ENCODE data around the gene CELF1. TPM values are rescaled to one million over a fixed set of nuclear protein-coding genes. Genes with fewer than 3 reads are reported as not detected.
"Not testable (repeated sequence)": the region's sequence is repeated elsewhere in the genome, so short reads cannot be mapped to it uniquely, and the experiment has no call there.

The CELF1 gene
- total and polyA plus RNA-seq, 2 experiments from 2014 or later = 59.1 to 84.6 TPM

DNA sequence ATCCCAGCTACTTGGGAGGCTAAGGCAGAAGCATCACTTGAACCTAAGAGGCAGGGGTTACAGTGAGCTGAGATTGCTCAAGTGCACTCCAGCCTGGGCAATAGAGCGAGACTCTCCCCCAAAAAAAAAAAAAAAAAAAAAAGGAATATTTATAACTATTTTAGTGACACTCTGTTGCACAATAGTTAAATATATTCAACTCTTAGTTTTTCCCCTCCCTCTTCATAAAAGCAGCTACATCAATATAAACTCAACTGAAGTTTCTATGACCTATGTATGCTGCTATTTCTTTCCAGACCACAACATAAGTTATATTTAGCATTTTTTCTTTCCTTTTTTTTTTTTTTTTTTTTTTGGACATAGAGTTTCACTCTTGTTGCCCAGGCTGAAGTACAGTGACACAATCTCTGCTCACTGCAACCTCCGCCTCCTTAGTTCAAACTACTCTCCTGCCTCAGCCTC is 19.2 kb downstream of the CELF1 start:
- peaks cover 100% of the 10 kb centered on the region for H3K79me2 ChIP-seq
- H4K20me1 ChIP-seq (ENCODE audit: insufficient read depth, poor library complexity, severe bottlenecking) = peaks cover 99% of the 10 kb centered on the region
- H3K9me2 ChIP-seq (replicated peaks; ENCODE audit: insufficient read depth) = no peaks in the 10 kb centered on the region
- no peak overlapping the region for H3K4me3 ChIP-seq
- no peaks in the 10 kb centered on the region for H3K9me3 ChIP-seq (ENCODE audit: low read depth)
- TF ChIP-seq EZH2 (IDR thresholded peaks at IDR 0.05; ENCODE audit: borderline replicate concordance) = no peak
- no peak for TF ChIP-seq EZH2phosphoT487 (IDR thresholded peaks at IDR 0.05; ENCODE audit: low read depth, severe bottlenecking, unreplicated experiment)
- TF ChIP-seq, protein P1, sequence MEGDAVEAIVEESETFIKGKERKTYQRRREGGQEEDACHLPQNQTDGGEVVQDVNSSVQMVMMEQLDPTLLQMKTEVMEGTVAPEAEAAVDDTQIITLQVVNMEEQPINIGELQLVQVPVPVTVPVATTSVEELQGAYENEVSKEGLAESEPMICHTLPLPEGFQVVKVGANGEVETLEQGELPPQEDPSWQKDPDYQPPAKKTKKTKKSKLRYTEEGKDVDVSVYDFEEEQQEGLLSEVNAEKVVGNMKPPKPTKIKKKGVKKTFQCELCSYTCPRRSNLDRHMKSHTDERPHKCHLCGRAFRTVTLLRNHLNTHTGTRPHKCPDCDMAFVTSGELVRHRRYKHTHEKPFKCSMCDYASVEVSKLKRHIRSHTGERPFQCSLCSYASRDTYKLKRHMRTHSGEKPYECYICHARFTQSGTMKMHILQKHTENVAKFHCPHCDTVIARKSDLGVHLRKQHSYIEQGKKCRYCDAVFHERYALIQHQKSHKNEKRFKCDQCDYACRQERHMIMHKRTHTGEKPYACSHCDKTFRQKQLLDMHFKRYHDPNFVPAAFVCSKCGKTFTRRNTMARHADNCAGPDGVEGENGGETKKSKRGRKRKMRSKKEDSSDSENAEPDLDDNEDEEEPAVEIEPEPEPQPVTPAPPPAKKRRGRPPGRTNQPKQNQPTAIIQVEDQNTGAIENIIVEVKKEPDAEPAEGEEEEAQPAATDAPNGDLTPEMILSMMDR (IDR thresholded peaks at IDR 0.05; ENCODE audit: poor library complexity) = no peak
- no peak for DNase-seq (ENCODE audit: low spot score)
- H3K27ac ChIP-seq = no peak overlapping the region
- no peak overlapping the region for H3K4me2 ChIP-seq
- WGBS (ENCODE audit: low lambda C conversion rate, missing lambda C conversion rate) = 88% methylated on average over 2 of the region's 2 CpGs
- H3K4me1 ChIP-seq (ENCODE audit: insufficient read depth) = peaks cover 15% of the 10 kb centered on the region
- H3K27me3 ChIP-seq = no peaks in the 10 kb centered on the region
- H3K36me3 ChIP-seq (replicated peaks; ENCODE audit: insufficient read depth, low read depth) = no peaks in the 10 kb centered on the region
- H2AFZ ChIP-seq = no peak overlapping the region

DNA sequence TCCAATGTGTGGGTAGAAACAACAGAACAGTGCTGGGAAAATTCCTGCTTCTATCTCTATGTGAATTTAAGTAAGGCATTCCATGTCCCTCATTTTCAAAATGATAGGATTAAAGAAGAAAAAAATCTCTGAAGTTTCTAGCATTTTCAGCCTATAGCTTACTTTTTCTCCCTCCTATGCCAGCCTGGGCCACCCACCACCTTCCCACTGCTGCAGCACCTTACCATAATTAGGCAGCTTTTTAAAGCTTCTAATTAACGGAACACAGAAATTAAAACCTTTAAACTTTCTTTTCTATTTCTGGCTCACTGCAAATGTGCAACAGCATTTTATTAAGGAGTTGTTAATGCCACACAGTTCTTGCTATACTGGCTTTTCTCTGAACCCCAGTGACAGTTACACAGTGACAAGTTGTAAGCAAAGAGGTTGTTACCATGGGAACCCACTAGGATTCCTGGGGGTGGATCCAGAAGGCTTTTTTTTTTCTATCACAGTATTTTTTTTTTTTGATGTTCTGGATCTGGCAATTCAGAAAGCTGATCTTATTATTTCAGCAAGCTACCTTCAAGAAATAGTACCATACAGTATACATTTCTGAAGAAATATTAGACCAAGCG is 20.2 kb downstream of the CELF1 start:
- H3K36me3 ChIP-seq (replicated peaks; ENCODE audit: insufficient read depth, low read depth) = no peaks in the 10 kb centered on the region
- H4K20me1 ChIP-seq (ENCODE audit: insufficient read depth, poor library complexity, severe bottlenecking) = peaks cover 99% of the 10 kb centered on the region
- no peak overlapping the region for H2AFZ ChIP-seq
- no peaks in the 10 kb centered on the region for H3K9me3 ChIP-seq (ENCODE audit: low read depth)
- WGBS (ENCODE audit: low lambda C conversion rate, missing lambda C conversion rate) = 91% methylated on average over 2 of the region's 2 CpGs
- TF ChIP-seq, protein P1 (IDR thresholded peaks at IDR 0.05; ENCODE audit: poor library complexity) = no peak
- TF ChIP-seq EZH2phosphoT487 (IDR thresholded peaks at IDR 0.05; ENCODE audit: low read depth, severe bottlenecking, unreplicated experiment) (no peak), EZH2 (IDR thresholded peaks at IDR 0.05; ENCODE audit: borderline replicate concordance) (no peak)
- H3K27me3 ChIP-seq = no peaks in the 10 kb centered on the region
- H3K4me1 ChIP-seq (ENCODE audit: insufficient read depth) = peaks cover 12% of the 10 kb centered on the region
- H3K27ac ChIP-seq = no peak overlapping the region
- H3K9me2 ChIP-seq (replicated peaks; ENCODE audit: insufficient read depth) = no peaks in the 10 kb centered on the region
- no peak for DNase-seq (ENCODE audit: low spot score)
- peak overlapping the region; percentile 34 for H3K4me2 ChIP-seq
- peaks cover 100% of the 10 kb centered on the region for H3K79me2 ChIP-seq
- no peak overlapping the region for H3K4me3 ChIP-seq

GRCh38 chr11:47531666-47532065 is 21.3 kb downstream of the CELF1 start:
- Histone ChIP-seq H3K27ac (no peak overlapping the region), H3K79me2 (peaks cover 100% of the 10 kb centered on the region), H3K4me2 (no peak overlapping the region), H3K4me1 (ENCODE audit: insufficient read depth) (peaks cover 11% of the 10 kb centered on the region), H4K20me1 (ENCODE audit: insufficient read depth, poor library complexity, severe bottlenecking) (peaks cover 98% of the 10 kb centered on the region), H2AFZ (no peak overlapping the region), H3K27me3 (no peaks in the 10 kb centered on the region), H3K36me3 (replicated peaks; ENCODE audit: insufficient read depth, low read depth) (no peaks in the 10 kb centered on the region), H3K4me3 (no peak overlapping the region), H3K9me3 (ENCODE audit: low read depth) (no peaks in the 10 kb centered on the region), H3K9me2 (replicated peaks; ENCODE audit: insufficient read depth) (no peaks in the 10 kb centered on the region)
- DNase-seq (ENCODE audit: low spot score) = no peak
- WGBS (ENCODE audit: low lambda C conversion rate, missing lambda C conversion rate) = 94% methylated on average over 3 of the region's 3 CpGs
- TF ChIP-seq EZH2phosphoT487 (IDR thresholded peaks at IDR 0.05; ENCODE audit: low read depth, severe bottlenecking, unreplicated experiment) (no peak), EZH2 (IDR thresholded peaks at IDR 0.05; ENCODE audit: borderline replicate concordance) (no peak)
- TF ChIP-seq, protein P1 (IDR thresholded peaks at IDR 0.05; ENCODE audit: poor library complexity) = no peak

GRCh38 chr11:47530721-47531120 is 22.2 kb downstream of the CELF1 start:
- H2AFZ ChIP-seq; H3K27ac ChIP-seq; H3K4me1 ChIP-seq (ENCODE audit: insufficient read depth); H3K36me3 ChIP-seq (replicated peaks; ENCODE audit: insufficient read depth, low read depth); H3K9me2 ChIP-seq (replicated peaks; ENCODE audit: insufficient read depth); DNase-seq (ENCODE audit: low spot score); H3K9me3 ChIP-seq (ENCODE audit: low read depth); H3K4me2 ChIP-seq; H3K27me3 ChIP-seq; H3K4me3 ChIP-seq: not testable (repeated sequence)
- 95% methylated on average over 9 of the region's 9 CpGs for WGBS (ENCODE audit: low lambda C conversion rate, missing lambda C conversion rate)
- Histone ChIP-seq H3K79me2 (peaks cover 100% of the 10 kb centered on the region), H4K20me1 (ENCODE audit: insufficient read depth, poor library complexity, severe bottlenecking) (peaks cover 98% of the 10 kb centered on the region)

Data from hepatocyte (in vitro differentiated cells).